CD4-positive, alpha-beta T cell (primary cell): ENCODE data around the gene SHANK1. TPM values are rescaled to one million over a fixed set of nuclear protein-coding genes. Genes with fewer than 3 reads are reported as not detected.

ENCODE experiments used
- ATAC-seq: fragments of 200-7000 bp; cut with Tn5 transposase; one replicate; pipeline ENCODE4 v1.10.0; 2022; ENCODE audit warnings: mild to moderate bottlenecking; ENCODE audit not compliant: poor library complexity
- CTCF ChIA-PET: fragments of 350-600 bp; sonication (Branson Sonifier 250); formaldehyde crosslinking; loops from one replicate; lab custom pipeline; 2021; ENCODE audit warnings: antibody characterized with exemption, inconsistent platforms; lab: Charles Lee
- POLR2A ChIA-PET: fragments of 350-600 bp; sonication (Branson Sonifier 250); formaldehyde crosslinking; loops from one replicate; lab custom pipeline; 2021; ENCODE audit warnings: antibody characterized with exemption, inconsistent platforms; lab: Charles Lee
- DNase-seq, 14 experiments: peaks; one replicate each; pipeline ENCODE4 v3.0.0-alpha.2; 2013 to 2020; ENCODE audit warnings: mixed read lengths in 2 of 14
- H3K27ac ChIP-seq, 2 donors: one replicate each; pipeline versions ENCODE4 v1.5.1 to v1.7.0; 2013; ENCODE audit warnings: low read length in 2 of 2, low read depth in 1 of 2, mild to moderate bottlenecking in 1 of 2
- H3K27me3 ChIP-seq, 2 experiments: 1 replicate in 1 of 2; 2 replicates in 1 of 2; pipeline versions ENCODE4 v1.6.1 to v1.7.0; 2013; ENCODE audit warnings: low read length in 2 of 2, control low read depth in 1 of 2, mild to moderate bottlenecking in 1 of 2, moderate library complexity in 1 of 2; ENCODE audit not compliant: insufficient read depth in 2 of 2, control insufficient read depth in 1 of 2
- H3K36me3 ChIP-seq: one replicate; pipeline ENCODE4 v1.6.1; 2013; ENCODE audit warnings: low read length, control low read depth; ENCODE audit not compliant: insufficient read depth
- H3K4me1 ChIP-seq: one replicate; pipeline ENCODE4 v1.6.1; 2013; ENCODE audit warnings: low read length, control low read depth; ENCODE audit not compliant: insufficient read depth
- H3K4me3 ChIP-seq: one replicate; pipeline ENCODE4 v1.5.1; 2013; ENCODE audit warnings: mild to moderate bottlenecking, low read length, moderate library complexity
- H3K9me3 ChIP-seq, 2 experiments: 1 replicate in 1 of 2; 2 replicates in 1 of 2; pipeline versions ENCODE4 v1.6.1 to v1.7.0; 2013; ENCODE audit warnings: low read length in 2 of 2, mild to moderate bottlenecking in 2 of 2, control low read depth in 1 of 2, moderate library complexity in 1 of 2; ENCODE audit not compliant: control insufficient read depth in 1 of 2, insufficient read depth in 1 of 2
- H3K27ac Mint-ChIP-seq: one replicate; pipeline ENCODE4 v1.8.0; 2020; ENCODE audit warnings: mixed read lengths
- H3K27me3 Mint-ChIP-seq: one replicate; pipeline ENCODE4 v1.8.0; 2021; ENCODE audit warnings: mixed read lengths
- H3K36me3 Mint-ChIP-seq: one replicate; pipeline ENCODE4 v1.8.0; 2021; ENCODE audit warnings: low read depth, mixed read lengths
- H3K4me1 Mint-ChIP-seq: one replicate; pipeline ENCODE4 v1.8.0; 2021; ENCODE audit warnings: low read depth, mixed read lengths
- H3K4me3 Mint-ChIP-seq: one replicate; pipeline ENCODE4 v1.8.0; 2020; ENCODE audit warnings: mild to moderate bottlenecking, mixed read lengths
- H3K9me3 Mint-ChIP-seq: one replicate; pipeline ENCODE4 v1.8.0; 2020; ENCODE audit warnings: mixed read lengths
- CTCF ChIP-seq: fragments of 200-600 bp; IDR thresholded peaks from one replicate; pipeline ENCODE4 v1.8.0; 2022; ENCODE audit warnings: antibody characterized with exemption, mild to moderate bottlenecking
- intact Hi-C, 2 experiments: fragments of 100-400 bp; cut with DNase I in 1 of 2; cut with micrococcal nuclease in 1 of 2; formaldehyde crosslinking; loops; one replicate each; pipeline versions ENCODE4 v1.15.1 to v1.9.0; 2023 to 2025; cut with DNase I, micrococcal nuclease
- total RNA-seq, 174 experiments: library from RNA in 2 of 174; stranded (reverse) in 2 of 174; gene quantifications; one replicate each; pipeline ENCODE4 v1.2.3 and lab custom pipeline; 2021 to 2026

SHANK1 gene
- total RNA-seq, 2 experiments from 2014 or later, result not detected

GRCh38 chr19:50667177-50667758, 52.3 kb downstream of the SHANK1 start:
- H3K27ac Mint-ChIP-seq, result no peak overlapping the region
- no peaks in the 10 kb centered on the region for H3K36me3 Mint-ChIP-seq
- no peak overlapping the region for H3K27ac ChIP-seq
- ChIA-PET CTCF (no interaction called here), POLR2A (no interaction called here)
- peaks cover 0 to 28% of the 10 kb centered on the region in 2 experiments for H3K9me3 ChIP-seq
- no peaks in the 10 kb centered on the region for H3K36me3 ChIP-seq
- ATAC-seq (no peak), DNase-seq (no peak)
- intact Hi-C loops, result no loop called here
- H3K4me3 ChIP-seq, result no peak overlapping the region
- H3K4me3 Mint-ChIP-seq, result no peak overlapping the region
- no peaks in the 10 kb centered on the region for H3K9me3 Mint-ChIP-seq
- TF ChIP-seq CTCF, result no peak
- H3K4me1 ChIP-seq, result peaks cover 4% of the 10 kb centered on the region
- peaks cover 59% of the 10 kb centered on the region for H3K27me3 Mint-ChIP-seq
- peaks cover 3% of the 10 kb centered on the region for H3K4me1 Mint-ChIP-seq
- H3K27me3 ChIP-seq, result peaks cover 38 to 76% of the 10 kb centered on the region in 2 experiments

- H3K4me3 ChIP-seq, result no peak overlapping the region
- Mint-ChIP-seq H3K36me3 (no peaks in the 10 kb centered on the region), H3K9me3 (no peaks in the 10 kb centered on the region), H3K4me3 (no peak overlapping the region), H3K27me3 (peaks cover 58% of the 10 kb centered on the region), H3K27ac (no peak overlapping the region), H3K4me1 (peaks cover 3% of the 10 kb centered on the region)
- DNase-seq (no peak), ATAC-seq (no peak)
- intact Hi-C loops, result no loop called here
- POLR2A ChIA-PET, result no interaction called here
- no peaks in the 10 kb centered on the region for H3K36me3 ChIP-seq
- CTCF ChIA-PET, result no interaction called here
- H3K27me3 ChIP-seq, result peaks cover 37 to 73% of the 10 kb centered on the region in 2 experiments
- H3K27ac ChIP-seq, result no peak overlapping the region
- H3K9me3 ChIP-seq, result peaks cover 0 to 35% of the 10 kb centered on the region in 2 experiments
- TF ChIP-seq CTCF, result no peak
- H3K4me1 ChIP-seq, result peaks cover 4% of the 10 kb centered on the region
Measured at GRCh38 chr19:50666346-50667176, 53.0 kb downstream of the SHANK1 start.

- POLR2A ChIA-PET, result no interaction called here
Measured at GRCh38 chr19:50664204-50664603, 55.4 kb downstream of the SHANK1 start.

More at GRCh38 chr19:50664204-50664603, 55.4 kb downstream of the SHANK1 start:
- Histone ChIP-seq H3K9me3 (peaks cover 0 to 45% of the 10 kb centered on the region in 2 experiments), H3K27me3 (peaks cover 31 to 63% of the 10 kb centered on the region in 2 experiments), H3K36me3 (no peaks in the 10 kb centered on the region), H3K4me3 (no peak overlapping the region), H3K27ac (no peak overlapping the region), H3K4me1 (peaks cover 5% of the 10 kb centered on the region)
- Mint-ChIP-seq H3K4me1 (peaks cover 2% of the 10 kb centered on the region), H3K27ac (no peak overlapping the region), H3K4me3 (no peak overlapping the region), H3K36me3 (no peaks in the 10 kb centered on the region), H3K9me3 (no peaks in the 10 kb centered on the region), H3K27me3 (peaks cover 50% of the 10 kb centered on the region)
- ATAC-seq, result no peak
- CTCF ChIA-PET, result no interaction called here
- intact Hi-C loops, result no loop called here
- TF ChIP-seq CTCF, result no peak
- no peak for DNase-seq
